Mucosa of descending colon (tissue), 3 donors: Measurements from ENCODE around the gene RAMP2. TPM values are rescaled to one million over a fixed set of nuclear protein-coding genes. Genes with fewer than 3 reads are reported as not detected.

Experiments
- ATAC-seq: fragments of 200-7000 bp; cut with Tn5 transposase; one replicate; pipeline ENCODE4 v1.9.1; 2020; ENCODE audit warnings: mild to moderate bottlenecking, moderate library complexity
- DNase-seq, 3 donors: peaks; one replicate each; pipeline ENCODE4 v3.0.0-alpha.2; 2020
- H3K36me3 ChIP-seq: fragments of 200-600 bp; one replicate; pipeline ENCODE4 v1.8.0; 2021; ENCODE audit warnings: low read depth, mild to moderate bottlenecking
- H3K4me1 ChIP-seq: fragments of 200-600 bp; one replicate; pipeline ENCODE4 v1.8.0; 2021; ENCODE audit warnings: low read depth, mild to moderate bottlenecking
- H3K4me3 ChIP-seq: fragments of 200-600 bp; one replicate; pipeline ENCODE4 v1.8.0; 2021; ENCODE audit warnings: mild to moderate bottlenecking
- H3K9me3 ChIP-seq: fragments of 200-600 bp; one replicate; pipeline ENCODE4 v1.8.0; 2021; ENCODE audit warnings: mild to moderate bottlenecking
- intact Hi-C, 2 donors: fragments of 100-400 bp; cut with DNase I in 1 of 2; cut with micrococcal nuclease in 1 of 2; formaldehyde crosslinking; loops; one replicate each; pipeline versions ENCODE4 v1.11.0 to v1.11.1; 2022; cut with DNase I, micrococcal nuclease
- total RNA-seq, 3 donors: library from RNA; stranded (reverse); fragmentation: NEBNext Ultra II Directional in 2 of 3; extraction: Animal tissue kit (Norgen Biotek cat#: 25700) in 2 of 3; gene quantifications; one replicate each; pipeline versions ENCODE4 v1.2.1 to v1.2.4, GENCODE V29; 2021 to 2023
- TF ChIP-seq, protein P1 (sequence below): fragments of 200-600 bp; IDR thresholded peaks from one replicate; pipeline ENCODE4 v1.8.0; 2022; ENCODE audit warnings: antibody characterized with exemption, mild to moderate bottlenecking
- donor health status: DM: no; HTN: no; CAD: no; lungs with moderate emphysema.
- donor health status: DM: no; HTN: no; CAD: no.
- donor health status: DM: no; HTN: yes; CAD: no.

The RAMP2 gene
- total RNA-seq, 3 donors from 2014 or later, result 5.7 to 17.2 (median 10.3) TPM

DNA sequence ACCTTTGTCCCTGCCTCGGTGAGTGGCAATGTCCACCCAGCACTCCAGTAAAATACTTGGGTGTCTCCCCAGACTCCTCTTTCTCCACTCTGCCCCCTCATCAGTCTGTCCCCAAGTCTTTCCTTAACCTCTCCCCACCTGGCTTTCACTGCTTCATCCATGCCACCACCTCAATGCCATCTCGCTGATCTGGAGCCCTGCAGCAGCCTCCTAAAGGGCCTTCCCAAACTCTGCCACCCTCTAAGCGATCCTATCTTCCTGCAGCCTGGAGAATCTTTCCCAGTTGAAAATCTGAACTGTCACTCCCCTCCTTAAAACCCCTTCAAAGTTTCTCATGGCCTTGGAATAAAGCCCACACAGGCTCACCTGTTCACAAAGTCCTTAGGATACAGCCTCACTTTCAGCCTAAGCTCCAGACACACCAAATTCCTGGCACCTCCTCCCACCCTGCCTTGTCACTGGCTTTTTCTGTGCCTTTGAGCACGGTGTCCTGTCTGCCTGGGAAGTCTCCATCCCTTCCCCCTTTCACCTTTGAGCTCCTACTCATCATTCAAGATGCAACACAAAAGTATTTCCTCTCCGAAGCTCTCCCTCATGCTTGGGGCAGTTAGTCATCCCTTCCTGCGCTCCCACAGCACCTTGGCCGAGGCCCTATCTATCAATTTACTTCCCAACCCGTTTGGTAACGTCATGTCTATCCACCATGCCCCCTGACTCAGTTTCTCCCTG is 22.2 kb downstream of the RAMP2 start:
- ATAC-seq (no peak), DNase-seq (no peak)
- Histone ChIP-seq H3K4me1 (peaks cover 10% of the 10 kb centered on the region), H3K36me3 (no peaks in the 10 kb centered on the region), H3K9me3 (no peaks in the 10 kb centered on the region), H3K4me3 (no peak overlapping the region)
- TF ChIP-seq, protein P1, sequence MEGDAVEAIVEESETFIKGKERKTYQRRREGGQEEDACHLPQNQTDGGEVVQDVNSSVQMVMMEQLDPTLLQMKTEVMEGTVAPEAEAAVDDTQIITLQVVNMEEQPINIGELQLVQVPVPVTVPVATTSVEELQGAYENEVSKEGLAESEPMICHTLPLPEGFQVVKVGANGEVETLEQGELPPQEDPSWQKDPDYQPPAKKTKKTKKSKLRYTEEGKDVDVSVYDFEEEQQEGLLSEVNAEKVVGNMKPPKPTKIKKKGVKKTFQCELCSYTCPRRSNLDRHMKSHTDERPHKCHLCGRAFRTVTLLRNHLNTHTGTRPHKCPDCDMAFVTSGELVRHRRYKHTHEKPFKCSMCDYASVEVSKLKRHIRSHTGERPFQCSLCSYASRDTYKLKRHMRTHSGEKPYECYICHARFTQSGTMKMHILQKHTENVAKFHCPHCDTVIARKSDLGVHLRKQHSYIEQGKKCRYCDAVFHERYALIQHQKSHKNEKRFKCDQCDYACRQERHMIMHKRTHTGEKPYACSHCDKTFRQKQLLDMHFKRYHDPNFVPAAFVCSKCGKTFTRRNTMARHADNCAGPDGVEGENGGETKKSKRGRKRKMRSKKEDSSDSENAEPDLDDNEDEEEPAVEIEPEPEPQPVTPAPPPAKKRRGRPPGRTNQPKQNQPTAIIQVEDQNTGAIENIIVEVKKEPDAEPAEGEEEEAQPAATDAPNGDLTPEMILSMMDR, result no peak
- intact Hi-C loops, result no loop called here

DNA sequence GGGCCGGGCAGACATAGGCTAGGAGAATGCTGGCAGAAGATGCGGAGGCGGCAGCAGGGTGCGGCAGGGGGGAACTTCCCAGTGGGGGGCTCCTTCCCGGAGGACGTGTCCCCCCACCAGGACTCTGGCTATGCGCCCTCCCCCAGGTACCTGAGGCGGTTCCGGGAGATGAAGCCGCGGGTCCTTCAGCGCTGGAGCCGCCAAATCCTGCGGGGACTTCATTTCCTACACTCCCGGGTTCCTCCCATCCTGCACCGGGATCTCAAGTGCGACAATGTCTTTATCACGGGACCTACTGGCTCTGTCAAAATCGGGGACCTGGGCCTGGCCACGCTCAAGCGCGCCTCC is 22.7 kb downstream of the RAMP2 start:
- Histone ChIP-seq H3K9me3 (no peaks in the 10 kb centered on the region), H3K36me3 (no peaks in the 10 kb centered on the region), H3K4me1 (peaks cover 10% of the 10 kb centered on the region), H3K4me3 (no peak overlapping the region)
- DNase-seq, result no peak
- intact Hi-C loops, result no loop called here
- no peak for ATAC-seq
- TF ChIP-seq, protein P1, result no peak

DNA sequence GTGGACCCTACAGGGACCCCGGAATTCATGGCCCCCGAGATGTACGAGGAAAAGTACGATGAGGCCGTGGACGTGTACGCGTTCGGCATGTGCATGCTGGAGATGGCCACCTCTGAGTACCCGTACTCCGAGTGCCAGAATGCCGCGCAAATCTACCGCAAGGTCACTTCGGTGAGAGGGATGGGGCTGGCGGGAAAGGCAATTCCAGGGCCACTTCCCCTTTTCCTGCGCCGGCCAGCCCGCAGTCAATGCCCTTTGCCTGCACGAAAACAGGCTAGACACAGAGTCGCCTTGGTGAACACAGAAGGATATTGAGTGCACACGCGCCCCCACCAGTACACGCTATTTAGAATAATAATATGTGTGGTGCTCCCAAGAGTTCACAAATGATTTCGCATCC is 23.4 kb downstream of the RAMP2 start:
- Histone ChIP-seq H3K36me3 (no peaks in the 10 kb centered on the region), H3K9me3 (no peaks in the 10 kb centered on the region)
- DNase-seq, result no peak

DNA sequence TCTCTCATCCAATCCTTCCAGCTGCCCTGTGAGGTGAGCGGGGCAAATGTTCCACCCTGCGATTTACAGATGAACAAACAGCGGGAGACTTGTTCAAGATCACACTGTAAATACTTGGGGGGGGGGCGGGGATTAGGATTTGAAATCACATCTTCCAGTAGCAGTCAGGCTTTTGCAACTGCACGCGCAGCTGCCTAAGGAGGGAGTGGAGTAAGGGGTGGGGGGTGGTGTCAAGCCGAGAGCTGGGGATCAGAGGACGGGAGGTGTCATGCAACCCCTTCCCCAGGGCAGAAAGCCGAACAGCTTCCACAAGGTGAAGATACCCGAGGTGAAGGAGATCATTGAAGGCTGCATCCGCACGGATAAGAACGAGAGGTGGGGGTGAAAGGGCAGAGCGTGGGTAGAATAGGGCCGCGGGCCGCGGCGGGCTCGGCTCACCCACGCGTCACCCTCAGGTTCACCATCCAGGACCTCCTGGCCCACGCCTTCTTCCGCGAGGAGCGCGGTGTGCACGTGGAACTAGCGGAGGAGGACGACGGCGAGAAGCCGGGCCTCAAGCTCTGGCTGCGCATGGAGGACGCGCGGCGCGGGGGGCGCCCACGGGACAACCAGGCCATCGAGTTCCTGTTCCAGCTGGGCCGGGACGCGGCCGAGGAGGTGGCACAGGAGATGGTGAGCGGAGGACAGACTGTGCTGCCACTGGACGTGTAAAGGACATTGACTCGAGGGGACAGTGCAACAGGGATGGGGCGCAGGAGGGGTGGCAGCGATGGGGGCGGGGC is 24.0 kb downstream of the RAMP2 start:
- intact Hi-C loops, result no loop called here
- Histone ChIP-seq H3K9me3 (no peaks in the 10 kb centered on the region), H3K4me1 (peaks cover 6% of the 10 kb centered on the region), H3K4me3 (no peak overlapping the region), H3K36me3 (no peaks in the 10 kb centered on the region)
- TF ChIP-seq, protein P1, result no peak
- ATAC-seq (no peak), DNase-seq (peak in 1 of 3 donors; percentile 55)

More for the DNA sequence above, 23.4 kb downstream of the RAMP2 start:
- intact Hi-C loops, result no loop called here
- ATAC-seq, result no peak
- TF ChIP-seq, protein P1, result no peak
- Histone ChIP-seq H3K4me3 (no peak overlapping the region), H3K4me1 (peaks cover 6% of the 10 kb centered on the region)

DNA sequence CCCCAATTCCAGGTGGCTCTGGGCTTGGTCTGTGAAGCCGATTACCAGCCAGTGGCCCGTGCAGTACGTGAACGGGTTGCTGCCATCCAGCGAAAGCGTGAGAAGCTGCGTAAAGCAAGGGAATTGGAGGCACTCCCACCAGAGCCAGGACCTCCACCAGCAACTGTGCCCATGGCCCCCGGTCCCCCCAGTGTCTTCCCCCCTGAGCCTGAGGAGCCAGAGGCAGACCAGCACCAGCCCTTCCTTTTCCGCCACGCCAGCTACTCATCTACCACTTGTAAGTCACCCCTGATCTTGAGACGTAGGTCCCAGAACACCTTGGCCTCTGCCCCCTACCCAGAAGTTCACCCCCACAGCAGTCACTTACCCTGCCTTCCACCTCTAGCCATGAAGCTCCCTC is 26.2 kb downstream of the RAMP2 start:
- ATAC-seq (no peak), DNase-seq (no peak)
- intact Hi-C loops, result no loop called here
- Histone ChIP-seq H3K4me1 (peaks cover 5% of the 10 kb centered on the region), H3K4me3 (no peak overlapping the region), H3K9me3 (no peaks in the 10 kb centered on the region), H3K36me3 (no peaks in the 10 kb centered on the region)
- TF ChIP-seq, protein P1, result no peak
